GM18505 (cell line): ENCODE measurements around the gene ZIC2.
"Not testable (repeated sequence)": the region's sequence is repeated elsewhere in the genome, so short reads cannot be mapped to it uniquely, and the experiment has no call there.

Experiments
- ATAC-seq: cut with Tn5 transposase; IDR thresholded peaks from one replicate; pipeline ENCODE4 v1.9.1; 2021; ENCODE audit not compliant: unreplicated experiment
- POLR2A ChIP-seq: IDR thresholded peaks from 4 replicates; pipeline ENCODE4 v1.6.1; 2011; ENCODE audit warnings: borderline replicate concordance; ENCODE audit not compliant: insufficient read depth, insufficient read length; ENCODE audit errors: extremely low read depth

The ZIC2 gene

GRCh38 chr13:99981735-99982035 lies at the start of gene ZIC2:
Gene ZIC2 (plus strand): TSS chr13:99981784. CDS start chr13:99982065, 281 bp downstream.
- ATAC-seq = no peak

DNA sequence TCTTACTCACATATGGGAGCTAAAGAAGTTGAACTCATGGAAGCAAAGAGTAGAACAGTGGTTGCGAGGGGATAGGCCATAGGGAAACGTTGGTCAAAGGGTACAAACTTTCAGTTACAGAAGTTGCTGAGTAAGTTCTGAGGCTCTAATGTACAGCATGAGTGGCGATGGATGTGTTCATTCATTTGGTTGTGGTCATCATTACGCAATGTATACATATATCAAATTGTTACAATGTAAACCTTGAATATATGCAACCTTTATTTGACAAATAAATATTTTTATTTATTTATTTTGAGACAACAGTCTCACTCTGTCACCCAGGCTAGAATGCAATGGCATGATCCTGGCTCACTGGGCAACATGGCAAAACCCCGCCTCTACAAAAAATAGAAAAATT lies 48.7 kb upstream of the ZIC2 start:
- TF ChIP-seq POLR2A = no peak

More at GRCh38 chr13:99981735-99982035, at the start of gene ZIC2:
- TF ChIP-seq POLR2A = no peak

GRCh38 chr13:99935772-99936171 lies 45.8 kb upstream of the ZIC2 start:
- TF ChIP-seq POLR2A = no peak
- ATAC-seq = no peak

More for the DNA sequence above, 48.7 kb upstream of the ZIC2 start:
- ATAC-seq = no peak

GRCh38 chr13:99938635-99939034 lies 42.9 kb upstream of the ZIC2 start:
- TF ChIP-seq POLR2A = no peak
- ATAC-seq = no peak

DNA sequence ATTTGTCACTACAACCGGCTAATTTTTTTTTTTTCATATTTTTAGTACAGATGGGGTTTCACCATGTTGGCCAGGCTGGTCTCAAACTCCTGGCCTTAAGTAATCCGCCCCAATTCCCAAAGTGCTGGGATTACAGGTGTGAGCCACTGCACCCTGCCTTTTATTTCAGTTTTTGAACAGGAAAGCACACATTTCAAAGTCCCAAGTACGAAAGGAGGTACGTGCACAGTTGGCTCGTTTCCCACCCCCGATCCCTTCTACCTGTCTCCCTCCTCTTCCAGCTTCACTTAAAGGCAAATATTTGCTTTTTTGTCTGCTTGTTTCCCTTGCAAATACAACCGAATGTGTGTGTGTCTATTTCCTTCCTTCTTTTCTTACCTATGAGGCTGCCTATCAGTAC lies 40.5 kb upstream of the ZIC2 start:
- TF ChIP-seq POLR2A = no peak
- ATAC-seq = no peak

- TF ChIP-seq POLR2A = no peak
- no peak for ATAC-seq
Observed at GRCh38 chr13:99941911-99942310, 39.7 kb upstream of the ZIC2 start.

DNA sequence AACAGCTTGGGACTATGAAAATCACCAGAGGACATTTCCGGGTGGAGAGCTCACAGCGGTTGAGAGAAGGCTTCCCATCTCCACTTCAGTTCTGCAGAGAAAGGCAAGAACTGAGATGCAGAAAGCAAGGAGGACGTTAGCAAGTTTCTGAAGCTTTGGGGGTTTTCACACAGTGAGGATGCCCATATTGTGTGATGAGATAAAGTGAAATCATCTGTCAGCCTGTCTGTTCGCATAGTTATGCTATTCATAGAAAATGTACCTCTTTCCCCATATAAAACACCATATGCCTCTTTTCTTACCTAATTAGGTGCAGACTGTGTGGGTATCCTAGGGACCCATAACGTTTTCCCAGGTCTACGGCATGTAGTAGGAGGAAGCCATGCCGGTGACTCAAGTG lies 37.5 kb upstream of the ZIC2 start:
- TF ChIP-seq POLR2A = no peak
- no peak for ATAC-seq

GRCh38 chr13:99944606-99945005 lies 37.0 kb upstream of the ZIC2 start:
- ATAC-seq = no peak
- TF ChIP-seq POLR2A = no peak

DNA sequence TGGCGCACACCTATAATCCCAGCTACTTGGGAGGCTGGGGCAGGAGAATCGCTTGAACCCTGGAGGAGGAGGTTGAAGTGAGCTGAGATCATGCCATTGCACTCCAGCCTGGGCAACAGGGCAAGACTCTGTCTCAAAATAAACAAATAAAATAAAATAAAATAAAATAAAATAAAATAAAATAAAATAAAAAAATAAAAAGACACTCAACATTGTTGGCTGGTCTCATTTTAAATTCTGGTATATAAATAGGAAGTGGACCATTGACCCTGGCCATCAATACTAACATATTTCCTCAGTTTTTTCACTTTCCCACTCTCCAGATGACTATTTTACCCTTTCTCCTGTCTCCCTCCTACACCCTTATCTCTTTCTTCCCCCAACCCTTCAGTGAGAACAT lies 36.1 kb upstream of the ZIC2 start:
- not testable (repeated sequence) for ATAC-seq

GRCh38 chr13:99947666-99948065 lies 33.9 kb upstream of the ZIC2 start:
- no peak for ATAC-seq
- TF ChIP-seq POLR2A = no peak

- TF ChIP-seq POLR2A = no peak
- no peak for ATAC-seq
Observed at GRCh38 chr13:99948411-99948810, 33.2 kb upstream of the ZIC2 start.

- no peak for TF ChIP-seq POLR2A
Observed at GRCh38 chr13:99948907-99949678, 32.5 kb upstream of the ZIC2 start.

GRCh38 chr13:99949679-99950413 lies 31.7 kb upstream of the ZIC2 start:
- ATAC-seq = no peak
- no peak for TF ChIP-seq POLR2A

More at GRCh38 chr13:99948907-99949678, 32.5 kb upstream of the ZIC2 start:
- no peak for ATAC-seq

DNA sequence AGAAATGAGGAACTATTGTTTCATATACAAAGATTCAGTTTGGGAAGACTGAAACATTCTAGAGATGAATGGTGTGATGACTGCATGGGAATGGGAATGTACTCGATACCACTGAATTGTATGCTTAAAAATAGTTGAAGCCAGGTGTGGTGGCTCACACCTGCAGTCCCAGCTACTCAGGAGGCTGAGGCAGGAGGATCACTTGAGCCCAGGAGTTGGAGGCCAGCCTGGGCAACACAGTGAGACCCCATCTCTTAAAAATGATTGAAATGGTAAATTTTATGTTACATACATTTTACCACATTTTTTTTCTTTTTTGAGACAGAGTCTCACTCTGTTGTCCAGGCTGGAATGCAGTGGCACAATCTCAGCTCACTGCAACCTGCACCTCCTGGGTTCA lies 29.9 kb upstream of the ZIC2 start:
- not testable (repeated sequence) for ATAC-seq

DNA sequence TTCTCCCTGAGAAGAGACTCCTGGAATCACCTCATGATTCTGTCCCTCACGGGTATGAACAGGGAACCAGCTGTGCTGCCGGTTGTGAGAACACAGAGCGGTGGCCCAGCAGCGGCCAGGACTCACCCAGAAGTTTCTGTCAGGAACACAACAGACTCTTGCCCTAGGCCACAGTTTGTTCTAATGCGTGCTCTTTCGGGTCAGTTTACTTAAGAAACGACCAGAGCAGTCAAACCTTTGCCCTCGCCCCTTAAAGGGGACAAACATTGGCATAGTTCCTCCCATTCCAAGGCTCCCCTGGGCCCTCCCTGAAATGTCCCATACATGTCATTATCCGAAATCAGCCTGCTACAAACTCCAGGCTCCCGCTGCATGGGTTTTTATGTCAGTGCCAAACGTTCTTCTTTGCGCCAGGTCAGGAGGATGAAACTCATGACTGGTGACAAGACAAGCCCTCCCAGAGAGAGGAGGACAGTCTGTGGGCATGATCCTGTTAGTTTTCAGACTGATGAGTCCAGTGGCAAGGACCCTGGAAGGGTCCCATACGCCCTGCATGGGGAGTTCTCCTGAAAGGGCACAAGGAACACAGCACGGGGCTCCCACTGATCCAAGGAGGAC lies 28.3 kb upstream of the ZIC2 start:
- no peak for ATAC-seq
- no peak for TF ChIP-seq POLR2A
